IMR-90 (cell line): ENCODE data around the gene CDIP1. TPM values are rescaled to one million over a fixed set of nuclear protein-coding genes. Genes with fewer than 3 reads are reported as not detected.

Experiments used
- ATAC-seq: fragments of 200-7000 bp; cut with Tn5 transposase; 2 replicates; pipeline ENCODE4 v1.9.1; 2020; ENCODE audit warnings: low read depth, mild to moderate bottlenecking, moderate library complexity
- BruUV-seq: library from RNA; stranded (reverse); fragments of 400-500 nt; replicated peaks from 2 replicates; lab custom pipeline; 2021; lab: Mats Ljungman, UMichigan
- CTCF ChIA-PET: fragments of 300-600 bp; formaldehyde crosslinking; extraction: SDS; loops from one replicate; lab custom pipeline; 2021; ENCODE audit warnings: antibody characterized with exemption; lab: Yijun Ruan, JAX
- POLR2A ChIA-PET: fragments of 300-600 bp; sonication (Branson Sonifier 250); formaldehyde crosslinking; loops from one replicate; lab custom pipeline; 2022; ENCODE audit warnings: antibody characterized with exemption; ENCODE audit not compliant: unreplicated experiment; lab: Charles Lee
- DNase-seq: peaks from one replicate; pipeline ENCODE4 v3.0.0; 2013
- H2AFZ ChIP-seq: replicated peaks from 2 replicates; pipeline ENCODE3; 2013; ENCODE audit warnings: low read length, mild to moderate bottlenecking; ENCODE audit not compliant: poor library complexity
- H2AK5ac ChIP-seq: 2 replicates; pipeline ENCODE4 v1.6.1; 2013; ENCODE audit warnings: low read depth, low read length, inconsistent platforms
- H2AK9ac ChIP-seq: replicated peaks from 2 replicates; pipeline ENCODE3; 2013; ENCODE audit warnings: mild to moderate bottlenecking, low read depth, low read length, moderate library complexity; ENCODE audit not compliant: poor library complexity
- H2BK120ac ChIP-seq: 2 replicates; pipeline ENCODE4 v1.6.1; 2013; ENCODE audit warnings: low read depth, low read length, inconsistent platforms
- H2BK15ac ChIP-seq: 3 replicates; pipeline ENCODE4 v1.6.1; 2013; ENCODE audit warnings: low read depth, low read length, inconsistent platforms
- H2BK20ac ChIP-seq: 2 replicates; pipeline ENCODE4 v1.6.1; 2013; ENCODE audit warnings: low read depth, mild to moderate bottlenecking, inconsistent platforms, low read length, moderate library complexity
- H2BK5ac ChIP-seq: 2 replicates; pipeline ENCODE4 v1.6.1; 2013; ENCODE audit warnings: mild to moderate bottlenecking, low read depth, low read length, inconsistent platforms; ENCODE audit not compliant: poor library complexity, severe bottlenecking
- H3K14ac ChIP-seq: replicated peaks from 2 replicates; pipeline ENCODE4 v1.6.1; 2013; ENCODE audit warnings: low read depth, low read length, inconsistent platforms
- H3K18ac ChIP-seq: 2 replicates; pipeline ENCODE4 v1.6.1; 2013; ENCODE audit warnings: low read depth, low read length, control low read depth
- H3K23ac ChIP-seq: 2 replicates; pipeline ENCODE4 v1.6.1; 2013; ENCODE audit warnings: low read depth, low read length, inconsistent platforms
- H3K27ac ChIP-seq: 2 replicates; pipeline ENCODE4 v1.5.1; 2013; ENCODE audit warnings: mild to moderate bottlenecking, control low read depth, low read length; ENCODE audit not compliant: insufficient read depth
- H3K27me3 ChIP-seq: 2 replicates; pipeline ENCODE4 v1.6.1; 2013; ENCODE audit warnings: low read length; ENCODE audit not compliant: control insufficient read depth, insufficient read depth
- H3K36me3 ChIP-seq: 2 replicates; pipeline ENCODE4 v1.6.1; 2013; ENCODE audit warnings: low read length, mixed read lengths; ENCODE audit not compliant: control insufficient read depth, insufficient read depth
- H3K4ac ChIP-seq: 2 replicates; pipeline ENCODE4 v1.6.1; 2013; ENCODE audit warnings: low read depth, low read length, inconsistent platforms
- H3K4me1 ChIP-seq: 2 replicates; pipeline ENCODE4 v1.6.1; 2013; ENCODE audit warnings: low read length, mixed read lengths; ENCODE audit not compliant: control insufficient read depth, insufficient read depth
- H3K4me2 ChIP-seq: 2 replicates; pipeline ENCODE4 v1.6.1; 2013; ENCODE audit warnings: low read depth, mild to moderate bottlenecking, control low read depth, low read length, moderate library complexity
- H3K4me3 ChIP-seq: 2 replicates; pipeline ENCODE4 v1.5.1; 2013; ENCODE audit warnings: low read depth, mild to moderate bottlenecking, control low read depth, low read length, moderate library complexity; ENCODE audit not compliant: insufficient read depth
- H3K56ac ChIP-seq: 2 replicates; pipeline ENCODE4 v1.6.1; 2013; ENCODE audit warnings: low read length, inconsistent platforms; ENCODE audit not compliant: insufficient read depth; ENCODE audit errors: extremely low read depth
- H3K79me1 ChIP-seq, 2 experiments: 2 replicates each; pipeline ENCODE4 v1.6.1; 2013; ENCODE audit warnings: low read length in 2 of 2, inconsistent platforms in 1 of 2, low read depth in 1 of 2
- H3K9ac ChIP-seq: 2 replicates; pipeline ENCODE4 v1.6.1; 2013; ENCODE audit warnings: low read depth, low read length, control low read depth
- H3K9me1 ChIP-seq: 2 replicates; pipeline ENCODE4 v1.6.1; 2013; ENCODE audit warnings: low read length, inconsistent platforms; ENCODE audit not compliant: insufficient read depth
- H3K9me3 ChIP-seq: 2 replicates; pipeline ENCODE4 v1.6.1; 2013; ENCODE audit warnings: low read length; ENCODE audit not compliant: control insufficient read depth, insufficient read depth
- H4K20me1 ChIP-seq: 2 replicates; pipeline ENCODE4 v1.6.1; 2013; ENCODE audit warnings: low read length, inconsistent platforms; ENCODE audit not compliant: insufficient read depth
- H4K5ac ChIP-seq: 2 replicates; pipeline ENCODE4 v1.6.1; 2013; ENCODE audit warnings: mild to moderate bottlenecking, low read depth, low read length, control low read depth
- H4K8ac ChIP-seq, 2 experiments: 2 replicates each; pipeline ENCODE4 v1.6.1; 2013; ENCODE audit warnings: low read depth in 2 of 2, low read length in 2 of 2, control low read depth in 1 of 2, inconsistent platforms in 1 of 2
- H4K91ac ChIP-seq: 2 replicates; pipeline ENCODE4 v1.6.1; 2013; ENCODE audit warnings: low read depth, low read length, inconsistent platforms; ENCODE audit not compliant: insufficient read depth
- NFE2L2 ChIP-seq: fragments of 150-350 bp; IDR thresholded peaks from 2 replicates; pipeline ENCODE4 v1.6.1; 2016; ENCODE audit warnings: low read depth, mild to moderate bottlenecking, low read length
- WGBS, 2 experiments: methylation state at CpG; one replicate each; pipeline versions ENCODE4 v1.1.5 to v1.1.7; 2013; ENCODE audit warnings: missing lambda C conversion rate in 2 of 2; ENCODE audit not compliant: insufficient read length in 1 of 2; ENCODE audit errors: extremely low coverage in 2 of 2; 5-methylcytosine and 5-hydroxymethylcytosine counted together
- dilution Hi-C: fragments of 300-500 bp; cut with HindIII; formaldehyde crosslinking; loops from one replicate; pipeline ENCODE4 v1.14.3; 2018; ENCODE audit warnings: low sequenced_read_pairs; ENCODE audit not compliant: unreplicated experiment
- in situ Hi-C: fragments of 300-500 bp; cut with MboI; formaldehyde crosslinking; loops from 3 replicates; pipeline ENCODE4 v1.14.3; 2019; ENCODE audit warnings: low sequenced_read_pairs, inconsistent platforms, mixed read lengths
- intact Hi-C: fragments of 100-400 bp; cut with micrococcal nuclease; formaldehyde crosslinking; loops from 2 replicates; pipeline ENCODE4 v1.10.0; 2022
- polyA plus RNA-seq, 3 experiments: library from polyadenylated mRNA; depleted of rRNA; stranded (reverse); fragments of >200 nt; gene quantifications; 2 replicates each; pipeline ENCODE4 v1.2.3, GENCODE V29; 2012; ENCODE audit warnings: low replicate concordance in 1 of 3
- total RNA-seq: library from RNA; depleted of rRNA; stranded (reverse); fragments of >200 nt; gene quantifications from 2 replicates; pipeline ENCODE4 v1.2.3, GENCODE V29; 2012

Gene CDIP1
- total and polyA plus RNA-seq, 2 of the 4 experiments (the other 2 are of a cell fraction): 4.8 to 14.6 TPM

DNA sequence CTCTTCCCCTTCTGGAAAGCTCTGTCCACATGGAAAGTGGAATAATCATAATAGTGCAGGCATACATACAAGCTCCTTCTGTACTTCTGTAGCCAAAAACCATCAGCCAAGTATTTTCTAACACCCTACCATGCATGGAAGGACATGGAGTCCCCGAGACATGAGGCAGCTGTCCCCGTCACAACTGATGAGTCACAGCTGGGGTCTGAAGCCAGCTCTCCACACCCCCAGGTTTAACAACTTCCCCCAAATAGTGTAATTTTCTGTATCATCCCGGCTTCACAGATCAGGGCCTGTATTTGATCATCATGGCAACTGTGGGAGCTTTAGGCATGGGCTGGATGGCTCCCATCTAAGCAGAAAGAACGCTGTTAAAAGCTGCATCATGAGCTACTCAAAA lies 34.1 kb upstream of the CDIP1 start:
- Histone ChIP-seq H3K9ac (no peak overlapping the region), H3K23ac (no peak overlapping the region), H3K9me3 (no peaks in the 10 kb centered on the region), H3K56ac (no peak overlapping the region), H2BK20ac (no peak overlapping the region), H2AK9ac (no peak overlapping the region), H4K91ac (no peak overlapping the region), H3K4me3 (no peak overlapping the region), H3K18ac (no peak overlapping the region), H2BK5ac (no peak overlapping the region), H4K8ac (no peak overlapping the region), H4K5ac (no peak overlapping the region), H3K4me2 (no peak overlapping the region), H2AK5ac (no peak overlapping the region), H3K36me3 (no peaks in the 10 kb centered on the region), H4K20me1 (no peaks in the 10 kb centered on the region), H3K4me1 (no peaks in the 10 kb centered on the region), H3K79me1 (no peaks in the 10 kb centered on the region), H3K4ac (no peak overlapping the region), H3K9me1 (no peaks in the 10 kb centered on the region), H3K27me3 (peaks cover 5% of the 10 kb centered on the region), H2BK15ac (no peak overlapping the region), H3K27ac (no peak overlapping the region), H2AFZ (no peak overlapping the region), H3K14ac (no peak overlapping the region), H2BK120ac (no peak overlapping the region)
- WGBS, 2 experiments: 15% methylated on average over 3 of the region's 4 CpGs; no CpG with 5 or more reads in 1 of the 2 experiments
- in situ Hi-C loops (no loop called here), intact Hi-C loops (no loop called here), dilution Hi-C loops (no loop called here)
- no peak for DNase-seq
- POLR2A ChIA-PET: no interaction called here
- peak; percentile 29; the same call in 1 of the 2 replicates for ATAC-seq
- CTCF ChIA-PET: no interaction called here
- no TSS peak for BruUV-seq
- no peak for TF ChIP-seq NFE2L2
